SK-N-SH (cell line): ENCODE results near the gene SLC26A5. TPM values are rescaled to one million over a fixed set of nuclear protein-coding genes. Genes with fewer than 3 reads are reported as not detected.
"Not testable (repeated sequence)": the region's sequence is repeated elsewhere in the genome, so short reads cannot be mapped to it uniquely, and the experiment has no call there.

Experiments
- CTCF ChIA-PET: fragments of 300-600, 350-600 bp; formaldehyde crosslinking; extraction: SDS; loops from one replicate; lab custom pipeline; 2021; lab: Yijun Ruan, JAX
- POLR2A ChIA-PET: fragments of 350-600 bp; sonication (Branson Sonifier 250); formaldehyde crosslinking; extraction: SDS; loops from one replicate; lab custom pipeline; 2020; ENCODE audit warnings: antibody characterized with exemption, inconsistent platforms; lab: Yijun Ruan, JAX
- DNase-seq: peaks from one replicate; pipeline ENCODE4 v3.0.0; 2012
- H2AFZ ChIP-seq: fragments of 200-600 bp; sonication (generic); 2 replicates; pipeline ENCODE4 v1.8.1; 2016; ENCODE audit warnings: antibody characterized with exemption, mild to moderate bottlenecking, low read depth
- H3F3A ChIP-seq: fragments of 200-600 bp; sonication (generic); replicated peaks from 2 replicates; pipeline ENCODE3; 2016; ENCODE audit warnings: antibody characterized with exemption, mild to moderate bottlenecking; ENCODE audit not compliant: insufficient read depth
- H3K27ac ChIP-seq, 2 experiments: fragments of 200-500 bp in 1 of 2; fragments of 200-600 bp in 1 of 2; sonication (Bioruptor generic) in 1 of 2; sonication (generic), shearing (Covaris generic) in 1 of 2; 2 replicates each; pipeline versions ENCODE4 v1.5.1 to v1.6.1; 2014 to 2016; ENCODE audit warnings: low read depth in 2 of 2, inconsistent platforms in 1 of 2, low read length in 1 of 2, mild to moderate bottlenecking in 1 of 2, mixed read lengths in 1 of 2
- H3K27me3 ChIP-seq: fragments of 200-600 bp; sonication (generic), shearing (Covaris generic); 2 replicates; pipeline ENCODE4 v1.6.1; 2016; ENCODE audit warnings: mixed run types; ENCODE audit not compliant: insufficient read depth
- H3K36me3 ChIP-seq, 2 experiments: fragments of 200-500 bp in 1 of 2; fragments of 200-600 bp in 1 of 2; sonication (Bioruptor generic) in 1 of 2; sonication (generic) in 1 of 2; replicated peaks in 1 of 2; 2 replicates each; pipeline versions ENCODE3 to v1.5.1; 2014 to 2016; ENCODE audit warnings: low read length in 1 of 2, mild to moderate bottlenecking in 1 of 2; ENCODE audit not compliant: insufficient read depth in 2 of 2, control insufficient read depth in 1 of 2
- H3K4me1 ChIP-seq, 2 experiments: fragments of 200-500 bp in 1 of 2; fragments of 200-600 bp in 1 of 2; sonication (Bioruptor generic) in 1 of 2; sonication (generic), shearing (Covaris generic) in 1 of 2; 2 replicates each; pipeline versions ENCODE4 v1.5.1 to v1.6.1; 2014 to 2016; ENCODE audit warnings: low read depth in 1 of 2, low read length in 1 of 2, mixed run types in 1 of 2; ENCODE audit not compliant: insufficient read depth in 2 of 2, control insufficient read depth in 1 of 2
- H3K4me2 ChIP-seq: fragments of 200-600 bp; sonication (generic), shearing (Covaris generic); 2 replicates; pipeline ENCODE4 v1.6.1; 2017; ENCODE audit warnings: mixed run types
- H3K4me3 ChIP-seq, 2 experiments: fragments of 200-500 bp in 1 of 2; fragments of 200-600 bp in 1 of 2; sonication (Bioruptor generic) in 1 of 2; sonication (generic), shearing (Covaris generic) in 1 of 2; 2 replicates each; pipeline versions ENCODE4 v1.5.1 to v1.8.1; 2014 to 2016; ENCODE audit warnings: low read depth in 2 of 2, inconsistent platforms in 1 of 2, low read length in 1 of 2, mild to moderate bottlenecking in 1 of 2, mixed read lengths in 1 of 2, moderate library complexity in 1 of 2
- H3K79me2 ChIP-seq: fragments of 200-600 bp; sonication (generic); 2 replicates; pipeline ENCODE4 v1.8.1; 2017; ENCODE audit warnings: mild to moderate bottlenecking; ENCODE audit not compliant: insufficient read depth
- H3K9ac ChIP-seq: fragments of 200-600 bp; sonication (generic); 2 replicates; pipeline ENCODE4 v1.6.1; 2017; ENCODE audit warnings: mixed run types
- H3K9me2 ChIP-seq: fragments of 200-600 bp; sonication (generic); 2 replicates; pipeline ENCODE4 v1.6.1; 2017; ENCODE audit warnings: mixed run types
- H3K9me3 ChIP-seq: fragments of 200-600 bp; sonication (generic); 2 replicates; pipeline ENCODE4 v1.6.1; 2017; ENCODE audit warnings: mixed run types, mild to moderate bottlenecking, moderate library complexity
- H4K20me1 ChIP-seq: fragments of 200-600 bp; sonication (generic); 2 replicates; pipeline ENCODE4 v1.6.1; 2017; ENCODE audit warnings: mild to moderate bottlenecking, mixed run types; ENCODE audit not compliant: insufficient read depth
- CHD2 ChIP-seq: fragments of 150-350 bp; IDR thresholded peaks from 2 replicates; pipeline ENCODE4 v1.6.1; 2018; ENCODE audit warnings: low read length; ENCODE audit not compliant: partially characterized antibody
- EP300 ChIP-seq, 2 experiments: IDR thresholded peaks; 2 replicates each; pipeline versions ENCODE4 v1.4.0 to v1.6.1; 2012; ENCODE audit warnings: borderline replicate concordance in 1 of 2, low read depth in 1 of 2, low read length in 1 of 2
- FOXM1 ChIP-seq: IDR thresholded peaks from 2 replicates; pipeline ENCODE4 v1.4.0; 2012; ENCODE audit warnings: low read depth, mild to moderate bottlenecking
- GATA2 ChIP-seq: sonication (generic); formaldehyde crosslinking; IDR thresholded peaks from 2 replicates; pipeline ENCODE4 v1.5.0; 2020; ENCODE audit warnings: mild to moderate bottlenecking, missing genetic modification reagents
- MXI1 ChIP-seq: IDR thresholded peaks from 2 replicates; pipeline ENCODE4 v1.6.1; 2012; ENCODE audit warnings: mild to moderate bottlenecking, low read depth, low read length, improper control_type of control experiment
- NRF1 ChIP-seq: IDR thresholded peaks from 2 replicates; pipeline ENCODE4 v1.6.1; 2012; ENCODE audit warnings: low read depth, mild to moderate bottlenecking, low read length
- POLR2AphosphoS5 ChIP-seq: IDR thresholded peaks from 2 replicates; pipeline ENCODE4 v1.6.1; 2012; ENCODE audit warnings: low read depth, low read length
- RFX5 ChIP-seq: IDR thresholded peaks from 2 replicates; pipeline ENCODE4 v1.6.1; 2012; ENCODE audit warnings: mild to moderate bottlenecking, improper control_type of control experiment, low read length
- TCF12 ChIP-seq: IDR thresholded peaks from 2 replicates; pipeline ENCODE4 v1.4.0; 2012
- WGBS: methylation state at CpG from one replicate; pipeline ENCODE4 v1.1.6; 2017; ENCODE audit warnings: low lambda C conversion rate; 5-methylcytosine and 5-hydroxymethylcytosine counted together
- polyA plus RNA-seq, 3 experiments: library from polyadenylated mRNA; depleted of rRNA; stranded (reverse); fragments of >200 nt; gene quantifications; 2 replicates each; pipeline ENCODE4 v1.2.3, GENCODE V29; 2012
- TF ChIP-seq, protein P1 (sequence below): IDR thresholded peaks from 2 replicates; pipeline ENCODE4 v1.4.0; 2012; ENCODE audit warnings: low read depth
- TF ChIP-seq, protein P2 (sequence below): IDR thresholded peaks from 2 replicates; pipeline ENCODE4 v1.4.0; 2012; ENCODE audit warnings: low read depth, borderline replicate concordance
- TF ChIP-seq, protein P3 (sequence below): IDR thresholded peaks from 2 replicates; pipeline ENCODE4; 2012
- TF ChIP-seq, protein P4 (sequence below): IDR thresholded peaks from 2 replicates; pipeline ENCODE4 v1.4.0; 2012; ENCODE audit warnings: low read depth, borderline replicate concordance
- TF ChIP-seq, protein P5 (sequence below): fragments of 150-350 bp; IDR thresholded peaks from 2 replicates; pipeline ENCODE4 v1.6.1; 2017; ENCODE audit warnings: antibody characterized with exemption, low read length, low read depth, borderline replicate concordance

Gene SLC26A5
- polyA plus RNA-seq, 1 of the 3 experiments (the other 2 are of a cell fraction): not detected

DNA sequence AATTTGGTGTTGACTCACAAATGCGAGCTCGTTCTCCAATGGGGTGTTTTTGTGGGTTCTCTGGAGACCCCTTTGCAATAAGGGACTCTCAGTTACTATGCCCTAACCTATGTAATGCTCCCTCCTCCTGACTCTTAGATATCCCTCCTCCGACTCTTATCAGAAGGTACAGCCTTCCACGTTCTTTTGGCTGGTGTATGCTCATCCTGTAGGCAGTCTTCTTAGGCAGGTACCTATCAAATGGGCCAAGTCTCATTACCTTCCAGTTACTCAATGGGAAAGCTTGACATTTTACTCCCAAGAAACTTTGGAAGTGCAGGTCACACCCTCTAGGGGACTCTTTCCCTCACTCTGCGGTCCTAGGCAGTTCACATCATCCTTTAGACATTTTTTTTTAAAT lies 32.6 kb downstream of the SLC26A5 start:
- Histone ChIP-seq H3K27ac (no peak overlapping the region), H2AFZ (no peak overlapping the region), H3K4me2 (no peak overlapping the region), H3K4me1 (no peaks in the 10 kb centered on the region), H3K9me3 (no peaks in the 10 kb centered on the region), H3K79me2 (no peaks in the 10 kb centered on the region), H3K9ac (no peak overlapping the region), H3K36me3 (no peaks in the 10 kb centered on the region), H3K9me2 (no peaks in the 10 kb centered on the region), H3K4me3 (no peak overlapping the region), H4K20me1 (no peaks in the 10 kb centered on the region), H3F3A (no peaks in the 10 kb centered on the region), H3K27me3 (no peaks in the 10 kb centered on the region)
- no peak for TF ChIP-seq TCF12
- no peak for TF ChIP-seq EP300 (IDR thresholded peaks at IDR 0.05; ENCODE audit: borderline replicate concordance in 1 of 2, low read depth in 1 of 2, low read length in 1 of 2)
- ChIA-PET POLR2A (no interaction called here), CTCF (interaction anchor here (1.0 to 1.5 kb wide), 4 partner anchors 8 to 748 kb away, joined by 3 to 5 read pairs (median 3); no protein-coding TSS in a partner anchor)
- WGBS: 60% methylated on average over 5 of the region's 5 CpGs
- no peak for DNase-seq

DNA sequence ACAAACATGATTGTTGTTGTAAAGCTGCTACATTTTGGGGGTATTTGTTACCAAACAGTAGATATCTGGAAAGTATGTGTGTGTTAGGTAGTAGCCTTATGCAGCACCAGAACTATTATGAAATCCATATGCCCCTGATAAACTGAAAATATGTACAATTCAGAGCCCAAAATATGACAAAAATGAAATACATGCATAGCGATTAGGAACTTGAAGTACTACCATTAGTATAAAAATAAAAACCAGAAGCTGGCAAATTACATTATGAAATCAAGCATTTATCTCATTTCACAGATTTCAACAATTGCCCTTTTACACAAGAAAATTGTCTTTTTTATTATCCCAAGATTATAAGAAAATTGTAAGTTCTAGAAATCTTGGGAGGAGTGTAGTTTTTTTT lies 33.9 kb downstream of the SLC26A5 start:
- Histone ChIP-seq H3K4me2 (no peak overlapping the region), H3K9me3 (no peaks in the 10 kb centered on the region), H4K20me1 (no peaks in the 10 kb centered on the region), H3K36me3 (no peaks in the 10 kb centered on the region), H3K9me2 (no peaks in the 10 kb centered on the region), H3K79me2 (no peaks in the 10 kb centered on the region), H2AFZ (no peak overlapping the region), H3K4me1 (no peaks in the 10 kb centered on the region), H3K9ac (no peak overlapping the region), H3K27ac (no peak overlapping the region), H3K4me3 (no peak overlapping the region), H3K27me3 (no peaks in the 10 kb centered on the region), H3F3A (no peaks in the 10 kb centered on the region)
- TF ChIP-seq NRF1 (no peak), MXI1 (no peak), FOXM1 (no peak), CHD2 (no peak), RFX5 (no peak), POLR2AphosphoS5 (no peak), GATA2 (no peak)
- TF ChIP-seq, protein P1, sequence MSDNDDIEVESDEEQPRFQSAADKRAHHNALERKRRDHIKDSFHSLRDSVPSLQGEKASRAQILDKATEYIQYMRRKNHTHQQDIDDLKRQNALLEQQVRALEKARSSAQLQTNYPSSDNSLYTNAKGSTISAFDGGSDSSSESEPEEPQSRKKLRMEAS: no peak
- TF ChIP-seq, protein P2, sequence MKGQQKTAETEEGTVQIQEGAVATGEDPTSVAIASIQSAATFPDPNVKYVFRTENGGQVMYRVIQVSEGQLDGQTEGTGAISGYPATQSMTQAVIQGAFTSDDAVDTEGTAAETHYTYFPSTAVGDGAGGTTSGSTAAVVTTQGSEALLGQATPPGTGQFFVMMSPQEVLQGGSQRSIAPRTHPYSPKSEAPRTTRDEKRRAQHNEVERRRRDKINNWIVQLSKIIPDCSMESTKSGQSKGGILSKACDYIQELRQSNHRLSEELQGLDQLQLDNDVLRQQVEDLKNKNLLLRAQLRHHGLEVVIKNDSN: no peak
- TF ChIP-seq, protein P3, sequence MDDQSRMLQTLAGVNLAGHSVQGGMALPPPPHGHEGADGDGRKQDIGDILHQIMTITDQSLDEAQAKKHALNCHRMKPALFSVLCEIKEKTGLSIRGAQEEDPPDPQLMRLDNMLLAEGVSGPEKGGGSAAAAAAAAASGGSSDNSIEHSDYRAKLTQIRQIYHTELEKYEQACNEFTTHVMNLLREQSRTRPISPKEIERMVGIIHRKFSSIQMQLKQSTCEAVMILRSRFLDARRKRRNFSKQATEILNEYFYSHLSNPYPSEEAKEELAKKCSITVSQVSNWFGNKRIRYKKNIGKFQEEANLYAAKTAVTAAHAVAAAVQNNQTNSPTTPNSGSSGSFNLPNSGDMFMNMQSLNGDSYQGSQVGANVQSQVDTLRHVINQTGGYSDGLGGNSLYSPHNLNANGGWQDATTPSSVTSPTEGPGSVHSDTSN: no peak
- TF ChIP-seq, protein P4, sequence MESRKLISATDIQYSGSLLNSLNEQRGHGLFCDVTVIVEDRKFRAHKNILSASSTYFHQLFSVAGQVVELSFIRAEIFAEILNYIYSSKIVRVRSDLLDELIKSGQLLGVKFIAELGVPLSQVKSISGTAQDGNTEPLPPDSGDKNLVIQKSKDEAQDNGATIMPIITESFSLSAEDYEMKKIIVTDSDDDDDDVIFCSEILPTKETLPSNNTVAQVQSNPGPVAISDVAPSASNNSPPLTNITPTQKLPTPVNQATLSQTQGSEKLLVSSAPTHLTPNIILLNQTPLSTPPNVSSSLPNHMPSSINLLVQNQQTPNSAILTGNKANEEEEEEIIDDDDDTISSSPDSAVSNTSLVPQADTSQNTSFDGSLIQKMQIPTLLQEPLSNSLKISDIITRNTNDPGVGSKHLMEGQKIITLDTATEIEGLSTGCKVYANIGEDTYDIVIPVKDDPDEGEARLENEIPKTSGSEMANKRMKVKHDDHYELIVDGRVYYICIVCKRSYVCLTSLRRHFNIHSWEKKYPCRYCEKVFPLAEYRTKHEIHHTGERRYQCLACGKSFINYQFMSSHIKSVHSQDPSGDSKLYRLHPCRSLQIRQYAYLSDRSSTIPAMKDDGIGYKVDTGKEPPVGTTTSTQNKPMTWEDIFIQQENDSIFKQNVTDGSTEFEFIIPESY: no peak
- TF ChIP-seq, protein P5, sequence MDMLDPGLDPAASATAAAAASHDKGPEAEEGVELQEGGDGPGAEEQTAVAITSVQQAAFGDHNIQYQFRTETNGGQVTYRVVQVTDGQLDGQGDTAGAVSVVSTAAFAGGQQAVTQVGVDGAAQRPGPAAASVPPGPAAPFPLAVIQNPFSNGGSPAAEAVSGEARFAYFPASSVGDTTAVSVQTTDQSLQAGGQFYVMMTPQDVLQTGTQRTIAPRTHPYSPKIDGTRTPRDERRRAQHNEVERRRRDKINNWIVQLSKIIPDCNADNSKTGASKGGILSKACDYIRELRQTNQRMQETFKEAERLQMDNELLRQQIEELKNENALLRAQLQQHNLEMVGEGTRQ: no peak
- 29% methylated on average over 1 of the region's 1 CpG for WGBS
- CTCF ChIA-PET: interaction anchor here (1.5 to 1.8 kb wide), 2 partner anchors 27 to 35 kb away, joined by 5 read pairs; no protein-coding TSS in a partner anchor
- DNase-seq: no peak
- POLR2A ChIA-PET: no interaction called here

DNA sequence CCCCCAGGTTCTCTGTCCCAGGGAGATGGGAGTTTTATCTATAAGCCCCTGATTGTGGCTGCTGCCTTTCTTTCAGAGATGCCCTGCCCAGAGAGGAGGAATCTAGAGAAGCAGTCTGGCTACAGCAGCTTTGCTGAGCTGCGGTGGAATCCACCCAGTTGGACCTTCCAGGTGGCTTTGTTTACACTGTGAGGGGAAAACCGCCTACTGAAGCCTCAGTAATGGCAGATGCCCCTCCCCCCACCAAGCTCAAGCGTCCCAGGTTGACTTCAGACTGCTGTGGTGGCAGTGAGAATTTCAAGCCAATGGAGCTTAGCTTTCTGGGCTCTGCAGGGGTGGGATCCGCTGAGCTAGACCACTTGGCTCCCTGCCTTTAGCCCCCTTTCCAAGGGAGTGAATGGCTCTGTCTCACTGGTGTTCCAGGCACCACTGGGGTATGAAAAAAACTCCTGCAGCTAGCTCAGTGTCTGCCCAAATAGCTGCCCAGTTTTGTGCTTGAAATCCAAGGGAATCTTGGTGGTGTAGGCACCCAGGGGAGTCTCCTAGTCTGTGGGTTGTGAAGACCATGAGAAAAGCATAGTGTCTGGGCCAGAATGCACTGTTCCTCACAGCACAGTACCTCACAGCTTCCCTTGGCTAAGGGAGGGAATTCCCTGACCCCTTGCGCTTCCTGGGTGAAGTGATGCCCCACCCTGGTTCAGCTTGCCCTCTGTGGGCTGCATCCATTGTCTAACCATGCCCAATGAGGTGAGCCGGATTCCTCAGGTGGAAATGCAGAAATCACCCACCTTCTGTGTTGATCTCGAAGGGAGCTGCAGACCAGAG lies 40.0 kb downstream of the SLC26A5 start:
- H3K9me2 ChIP-seq, H3K4me2 ChIP-seq, H3K9ac ChIP-seq, H3K4me1 ChIP-seq, H3K27ac ChIP-seq, POLR2A ChIA-PET, H3K4me3 ChIP-seq, DNase-seq, H4K20me1 ChIP-seq, H3F3A ChIP-seq, H2AFZ ChIP-seq, H3K36me3 ChIP-seq, H3K9me3 ChIP-seq, H3K79me2 ChIP-seq: not testable (repeated sequence)
- WGBS: 28% methylated on average over 7 of the region's 7 CpGs
- CTCF ChIA-PET: interaction anchor here (0.7 to 3.3 kb wide), 11 partner anchors 9 to 1478 kb away, joined by 3 to 15 read pairs (median 5); no protein-coding TSS in a partner anchor
- H3K27me3 ChIP-seq: peaks cover 19% of the 10 kb centered on the region; the same call in 1 of the 2 replicates
